PC-9 (cell line): ENCODE measurements around the gene NBDY. TPM values are rescaled to one million over a fixed set of nuclear protein-coding genes. Genes with fewer than 3 reads are reported as not detected.

Source experiments
- BruUV-seq: library from RNA; stranded (reverse); fragments of 400-500 nt; replicated peaks from 2 replicates; lab custom pipeline; 2021; lab: Mats Ljungman, UMichigan
- CTCF ChIA-PET: fragments of 300-600 bp; sonication (Branson Sonifier 250); formaldehyde crosslinking; loops from one replicate; lab custom pipeline; 2022; ENCODE audit warnings: antibody characterized with exemption; lab: Charles Lee
- POLR2A ChIA-PET: fragments of 300-600 bp; sonication (Branson Sonifier 250); formaldehyde crosslinking; loops from one replicate; lab custom pipeline; 2022; ENCODE audit warnings: antibody characterized with exemption; ENCODE audit not compliant: unreplicated experiment; lab: Charles Lee
- DNase-seq, 2 experiments: peaks; one replicate each; pipeline versions ENCODE4 v3.0.0 to v3.0.0-alpha.2; 2015 to 2022; ENCODE audit warnings: mixed read lengths in 1 of 2
- H2AFZ ChIP-seq: fragments of 200-600 bp; sonication (generic); 2 replicates; pipeline ENCODE4 v1.8.1; 2017; ENCODE audit warnings: antibody characterized with exemption
- H3F3A ChIP-seq: fragments of 200-600 bp; sonication (generic); 2 replicates; pipeline ENCODE4 v1.8.1; 2017; ENCODE audit warnings: antibody characterized with exemption, mild to moderate bottlenecking, low read depth; ENCODE audit not compliant: insufficient read depth
- H3K27ac ChIP-seq: fragments of 200-600 bp; sonication (generic); 2 replicates; pipeline ENCODE4 v1.6.1; 2016; ENCODE audit warnings: mixed run types
- H3K27me3 ChIP-seq: fragments of 200-600 bp; sonication (generic); 2 replicates; pipeline ENCODE4 v1.6.1; 2016; ENCODE audit warnings: low read depth, mixed run types; ENCODE audit not compliant: insufficient read depth
- H3K36me3 ChIP-seq: fragments of 200-600 bp; sonication (generic); 2 replicates; pipeline ENCODE4 v1.6.1; 2016; ENCODE audit warnings: low read depth, mixed run types
- H3K4me1 ChIP-seq: fragments of 200-600 bp; sonication (generic); replicated peaks from 2 replicates; pipeline ENCODE4 v1.6.1; 2016; ENCODE audit warnings: mixed run types; ENCODE audit not compliant: insufficient read depth
- H3K4me2 ChIP-seq: fragments of 200-600 bp; sonication (generic); 2 replicates; pipeline ENCODE4 v1.6.1; 2017; ENCODE audit warnings: mixed run types
- H3K4me3 ChIP-seq: fragments of 200-600 bp; sonication (generic); 2 replicates; pipeline ENCODE4 v1.6.1; 2016; ENCODE audit warnings: mixed run types
- H3K79me2 ChIP-seq: fragments of 200-600 bp; sonication (generic); 2 replicates; pipeline ENCODE4 v1.6.1; 2017; ENCODE audit warnings: low read depth, mixed run types
- H3K9me2 ChIP-seq: fragments of 200-600 bp; sonication (generic); 2 replicates; pipeline ENCODE4 v1.8.1; 2017; ENCODE audit warnings: mild to moderate bottlenecking; ENCODE audit not compliant: insufficient read depth
- H3K9me3 ChIP-seq: fragments of 200-600 bp; sonication (generic); 2 replicates; pipeline ENCODE4 v1.8.1; 2016; ENCODE audit warnings: low read depth; ENCODE audit not compliant: insufficient read depth
- H4K20me1 ChIP-seq: fragments of 200-600 bp; sonication (generic); 2 replicates; pipeline ENCODE4 v1.8.1; 2017; ENCODE audit not compliant: insufficient read depth
- CTCF ChIP-seq: fragments of 200-600 bp; sonication (generic); conservative IDR thresholded peaks from 2 replicates; pipeline ENCODE4 v1.6.1; 2017; ENCODE audit warnings: mixed run types, antibody characterized with exemption, mild to moderate bottlenecking, moderate library complexity
- EZH2 ChIP-seq: fragments of 200-600 bp; sonication (generic); IDR thresholded peaks from 2 replicates; pipeline ENCODE4 v1.8.0; 2017; ENCODE audit warnings: antibody characterized with exemption, low read depth
- intact Hi-C: fragments of 100-400 bp; cut with micrococcal nuclease; formaldehyde crosslinking; loops from one replicate; pipeline ENCODE4 v1.10.0; 2022; ENCODE audit not compliant: unreplicated experiment
- total RNA-seq: library from RNA; stranded (reverse); gene quantifications from 2 replicates; pipeline ENCODE4 v1.2.3, GENCODE V29; 2021

NBDY gene
- total RNA-seq, 1 experiment from 2014 or later: 76.6 TPM

- H3K27me3 ChIP-seq: no peaks in the 10 kb centered on the region
- H3K79me2 ChIP-seq: no peaks in the 10 kb centered on the region
- H3K4me2 ChIP-seq: no peak overlapping the region
- no peaks in the 10 kb centered on the region for H3K9me3 ChIP-seq
- H3K4me3 ChIP-seq: no peak overlapping the region
- TF ChIP-seq CTCF: no peak
- TF ChIP-seq EZH2: no peak
- no TSS peak for BruUV-seq
- no peaks in the 10 kb centered on the region for H3K36me3 ChIP-seq
- CTCF ChIA-PET: no interaction called here
- no peak for DNase-seq
- no peaks in the 10 kb centered on the region for H3K4me1 ChIP-seq
- H4K20me1 ChIP-seq: no peaks in the 10 kb centered on the region
- no peaks in the 10 kb centered on the region for H3K9me2 ChIP-seq
- no peaks in the 10 kb centered on the region for H3F3A ChIP-seq
- POLR2A ChIA-PET: no interaction called here
- intact Hi-C loops: no loop called here
- no peak overlapping the region for H2AFZ ChIP-seq
- H3K27ac ChIP-seq: no peak overlapping the region
Measured at GRCh38 chrX:56786889-56787733, 58.1 kb downstream of the NBDY start.

- Histone ChIP-seq H4K20me1 (no peaks in the 10 kb centered on the region), H3K79me2 (no peaks in the 10 kb centered on the region), H2AFZ (no peak overlapping the region), H3F3A (no peaks in the 10 kb centered on the region), H3K9me3 (no peaks in the 10 kb centered on the region), H3K4me2 (no peak overlapping the region), H3K27me3 (no peaks in the 10 kb centered on the region), H3K9me2 (no peaks in the 10 kb centered on the region), H3K4me1 (no peaks in the 10 kb centered on the region), H3K4me3 (no peak overlapping the region), H3K36me3 (no peaks in the 10 kb centered on the region), H3K27ac (no peak overlapping the region)
- POLR2A ChIA-PET: no interaction called here
- intact Hi-C loops: no loop called here
- CTCF ChIA-PET: no interaction called here
- DNase-seq: no peak
- no TSS peak for BruUV-seq
- no peak for TF ChIP-seq CTCF
- no peak for TF ChIP-seq EZH2
Measured at GRCh38 chrX:56787734-56788152, 58.7 kb downstream of the NBDY start.

- H3K27ac ChIP-seq: no peak overlapping the region
- no peaks in the 10 kb centered on the region for H3K79me2 ChIP-seq
- ChIA-PET POLR2A (no interaction called here), CTCF (no interaction called here)
- no peaks in the 10 kb centered on the region for H3K4me1 ChIP-seq
- H3K9me3 ChIP-seq: no peaks in the 10 kb centered on the region
- H3K4me2 ChIP-seq: no peak overlapping the region
- no TSS peak for BruUV-seq
- no peak overlapping the region for H3K4me3 ChIP-seq
- no peak overlapping the region for H2AFZ ChIP-seq
- DNase-seq: no peak
- intact Hi-C loops: no loop called here
- no peaks in the 10 kb centered on the region for H3K9me2 ChIP-seq
- no peaks in the 10 kb centered on the region for H4K20me1 ChIP-seq
- no peak for TF ChIP-seq EZH2
- TF ChIP-seq CTCF: no peak
- H3K36me3 ChIP-seq: no peaks in the 10 kb centered on the region
- H3K27me3 ChIP-seq: no peaks in the 10 kb centered on the region
- H3F3A ChIP-seq: no peaks in the 10 kb centered on the region
Measured at GRCh38 chrX:56788229-56788628, 59.2 kb downstream of the NBDY start.
